ENCODE data around the gene LTBP3.
A peak's percentile ranks its signal among the peaks of the same experiment; 100 is the strongest.
"Not testable (repeated sequence)": the region's sequence is repeated elsewhere in the genome, so short reads cannot be mapped to it uniquely, and the experiment has no call there.

The LTBP3 gene

GRCh38 chr11:65574109-65574810 is 16.1 kb upstream of the LTBP3 start:
- in situ Hi-C loops (cut with MboI; ENCODE audit: low pct_unique_long_range_greater_than_20kb, low sequenced_read_pairs), result no loop called here
- DNase-seq, result peak; percentile 98

- in situ Hi-C loops (cut with MboI; ENCODE audit: low pct_unique_long_range_greater_than_20kb, low sequenced_read_pairs), result no loop called here
- DNase-seq, result no peak
These were observed 15.4 kb upstream of the LTBP3 start for GRCh38 chr11:65573391-65574079.

- DNase-seq, result peak; percentile 85
- in situ Hi-C loops (cut with MboI; ENCODE audit: low pct_unique_long_range_greater_than_20kb, low sequenced_read_pairs), result no loop called here
These were observed 14.3 kb upstream of the LTBP3 start, which contains the start of gene FAM89B for GRCh38 chr11:65572356-65573051. FAM89B (plus strand) TSS chr11:65572538; CDS start chr11:65572670, 132 bp downstream.

- peak; percentile 63 for DNase-seq
- in situ Hi-C loops (cut with MboI; ENCODE audit: low pct_unique_long_range_greater_than_20kb, low sequenced_read_pairs), result no loop called here
These were observed 13.8 kb upstream of the LTBP3 start for GRCh38 chr11:65571940-65572339.

GRCh38 chr11:65571420-65571819 is 13.3 kb upstream of the LTBP3 start:
- DNase-seq, result no peak
- in situ Hi-C loops (cut with MboI; ENCODE audit: low pct_unique_long_range_greater_than_20kb, low sequenced_read_pairs), result no loop called here

- in situ Hi-C loops (cut with MboI; ENCODE audit: low pct_unique_long_range_greater_than_20kb, low sequenced_read_pairs), result no loop called here
- DNase-seq, result peak; percentile 99
These were observed 12.1 kb upstream of the LTBP3 start, which contains the start of gene ZNRD2 for GRCh38 chr11:65569973-65570918. ZNRD2 (plus strand) TSS chr11:65570477; CDS start chr11:65570492, 15 bp downstream.

- in situ Hi-C loops (cut with MboI; ENCODE audit: low pct_unique_long_range_greater_than_20kb, low sequenced_read_pairs), result no loop called here
- DNase-seq, result no peak
These were observed 11.2 kb upstream of the LTBP3 start for GRCh38 chr11:65569164-65569972.

- in situ Hi-C loops (cut with MboI; ENCODE audit: low pct_unique_long_range_greater_than_20kb, low sequenced_read_pairs), result no loop called here
- no peak for DNase-seq
These were observed 7.7 kb upstream of the LTBP3 start for GRCh38 chr11:65565624-65566453.

- in situ Hi-C loops (cut with MboI; ENCODE audit: low pct_unique_long_range_greater_than_20kb, low sequenced_read_pairs); DNase-seq: not testable (repeated sequence)
These were observed 6.9 kb upstream of the LTBP3 start for GRCh38 chr11:65564879-65565559.

GRCh38 chr11:65563601-65564000 is 5.4 kb upstream of the LTBP3 start:
- DNase-seq, result no peak
- in situ Hi-C loops (cut with MboI; ENCODE audit: low pct_unique_long_range_greater_than_20kb, low sequenced_read_pairs), result no loop called here

- in situ Hi-C loops (cut with MboI; ENCODE audit: low pct_unique_long_range_greater_than_20kb, low sequenced_read_pairs), result no loop called here
These were observed 4.6 kb upstream of the LTBP3 start for GRCh38 chr11:65562788-65563187.

GRCh38 chr11:65562020-65562419 is 3.9 kb upstream of the LTBP3 start:
- in situ Hi-C loops (cut with MboI; ENCODE audit: low pct_unique_long_range_greater_than_20kb, low sequenced_read_pairs), result no loop called here
- no peak for DNase-seq

More at GRCh38 chr11:65562788-65563187, 4.6 kb upstream of the LTBP3 start:
- DNase-seq, result no peak

- no peak for DNase-seq
- in situ Hi-C loops (cut with MboI; ENCODE audit: low pct_unique_long_range_greater_than_20kb, low sequenced_read_pairs), result no loop called here
These were observed 2.6 kb upstream of the LTBP3 start for GRCh38 chr11:65560555-65561418.

GRCh38 chr11:65559951-65560537 is 1.9 kb upstream of the LTBP3 start:
- no peak for DNase-seq
- in situ Hi-C loops (cut with MboI; ENCODE audit: low pct_unique_long_range_greater_than_20kb, low sequenced_read_pairs), result no loop called here

GRCh38 chr11:65559535-65559934 is 1.4 kb upstream of the LTBP3 start:
- no peak for DNase-seq
- in situ Hi-C loops (cut with MboI; ENCODE audit: low pct_unique_long_range_greater_than_20kb, low sequenced_read_pairs), result no loop called here

Data from KBM-7 (cell line).